Measurements from ENCODE around the gene DHRS7B. TPM values are rescaled to one million over a fixed set of nuclear protein-coding genes. Genes with fewer than 3 reads are reported as not detected.

The DHRS7B gene
- total and polyA plus RNA-seq, 2 of the 13 experiments (the other 11 are each of a cell fraction or from before 2014, with no cell fraction given): 20.0 to 35.8 TPM

- TF ChIP-seq ZNF33A (CRISPR knock-in tag; IDR thresholded peaks at IDR 0.05; ENCODE audit: borderline replicate concordance) (no peak), ZBTB40 (IDR thresholded peaks at IDR 0.05) (no peak), ZBTB40 (CRISPR knock-in tag; IDR thresholded peaks at IDR 0.05) (no peak), ZFP36 (IDR thresholded peaks at IDR 0.05; ENCODE audit: borderline replicate concordance, low read depth, low read length, partially characterized antibody) (no peak), KLF15 (CRISPR knock-in tag; IDR thresholded peaks at IDR 0.05; ENCODE audit: borderline replicate concordance) (no peak), POGK (CRISPR knock-in tag; conservative IDR thresholded peaks at IDR 0.05) (no peak), XRCC5 (optimal IDR thresholded peaks at IDR 0.05; ENCODE audit: low read length) (no peak), ZUFSP (CRISPR knock-in tag; IDR thresholded peaks at IDR 0.05; ENCODE audit: borderline replicate concordance) (no peak)
Measured at GRCh38 chr17:21169496-21169895, 42.7 kb downstream of the DHRS7B start (continued).
